GM21717 (cell line): ENCODE results near the gene MAST2.
"Not testable (repeated sequence)": the region's sequence is repeated elsewhere in the genome, so short reads cannot be mapped to it uniquely, and the experiment has no call there.

Experiments used
- ATAC-seq: cut with Tn5 transposase; IDR thresholded peaks from one replicate; pipeline ENCODE4 v1.9.1; 2021; ENCODE audit warnings: mild to moderate bottlenecking, moderate library complexity; ENCODE audit not compliant: unreplicated experiment

Gene MAST2

GRCh38 chr1:45891087-45891486 lies 87.7 kb downstream of the MAST2 start:
- ATAC-seq = no peak

- no peak for ATAC-seq
These were observed 88.8 kb downstream of the MAST2 start for GRCh38 chr1:45892068-45892785.

- ATAC-seq = no peak
These were observed 90.9 kb downstream of the MAST2 start for GRCh38 chr1:45894331-45894730.

- ATAC-seq = no peak
These were observed 91.5 kb downstream of the MAST2 start for GRCh38 chr1:45894921-45895320.

GRCh38 chr1:45895406-45895805 lies 92.0 kb downstream of the MAST2 start:
- ATAC-seq = no peak

GRCh38 chr1:45906883-45907282 lies 103.5 kb downstream of the MAST2 start:
- no peak for ATAC-seq

- no peak for ATAC-seq
These were observed 105.3 kb downstream of the MAST2 start for GRCh38 chr1:45908611-45909140.

GRCh38 chr1:45911634-45912033 lies 108.2 kb downstream of the MAST2 start:
- no peak for ATAC-seq

- no peak for ATAC-seq
These were observed 109.8 kb downstream of the MAST2 start for GRCh38 chr1:45913183-45913683.

GRCh38 chr1:45913731-45914501 lies 110.5 kb downstream of the MAST2 start:
- ATAC-seq = no peak

- no peak for ATAC-seq
These were observed 111.4 kb downstream of the MAST2 start for GRCh38 chr1:45914836-45915235.

GRCh38 chr1:45922374-45922773 lies 119.0 kb downstream of the MAST2 start:
- ATAC-seq = no peak

GRCh38 chr1:45922813-45923212 lies 119.4 kb downstream of the MAST2 start:
- ATAC-seq = no peak

- ATAC-seq = no peak
These were observed 119.9 kb downstream of the MAST2 start for GRCh38 chr1:45923343-45923742.

- ATAC-seq = no peak
These were observed 121.3 kb downstream of the MAST2 start for GRCh38 chr1:45924736-45925135.

GRCh38 chr1:45925728-45926287 lies 122.4 kb downstream of the MAST2 start:
- ATAC-seq = no peak

- no peak for ATAC-seq
These were observed 122.9 kb downstream of the MAST2 start for GRCh38 chr1:45926330-45926729.

GRCh38 chr1:45927231-45927915 lies 124.0 kb downstream of the MAST2 start:
- not testable (repeated sequence) for ATAC-seq

- no peak for ATAC-seq
These were observed 125.2 kb downstream of the MAST2 start for GRCh38 chr1:45928486-45929205.

- no peak for ATAC-seq
These were observed 125.9 kb downstream of the MAST2 start for GRCh38 chr1:45929257-45929687.
